ENCODE results near the gene IGSF11.
"Not testable (repeated sequence)": the region's sequence is repeated elsewhere in the genome, so short reads cannot be mapped to it uniquely, and the experiment has no call there.

The IGSF11 gene

DNA sequence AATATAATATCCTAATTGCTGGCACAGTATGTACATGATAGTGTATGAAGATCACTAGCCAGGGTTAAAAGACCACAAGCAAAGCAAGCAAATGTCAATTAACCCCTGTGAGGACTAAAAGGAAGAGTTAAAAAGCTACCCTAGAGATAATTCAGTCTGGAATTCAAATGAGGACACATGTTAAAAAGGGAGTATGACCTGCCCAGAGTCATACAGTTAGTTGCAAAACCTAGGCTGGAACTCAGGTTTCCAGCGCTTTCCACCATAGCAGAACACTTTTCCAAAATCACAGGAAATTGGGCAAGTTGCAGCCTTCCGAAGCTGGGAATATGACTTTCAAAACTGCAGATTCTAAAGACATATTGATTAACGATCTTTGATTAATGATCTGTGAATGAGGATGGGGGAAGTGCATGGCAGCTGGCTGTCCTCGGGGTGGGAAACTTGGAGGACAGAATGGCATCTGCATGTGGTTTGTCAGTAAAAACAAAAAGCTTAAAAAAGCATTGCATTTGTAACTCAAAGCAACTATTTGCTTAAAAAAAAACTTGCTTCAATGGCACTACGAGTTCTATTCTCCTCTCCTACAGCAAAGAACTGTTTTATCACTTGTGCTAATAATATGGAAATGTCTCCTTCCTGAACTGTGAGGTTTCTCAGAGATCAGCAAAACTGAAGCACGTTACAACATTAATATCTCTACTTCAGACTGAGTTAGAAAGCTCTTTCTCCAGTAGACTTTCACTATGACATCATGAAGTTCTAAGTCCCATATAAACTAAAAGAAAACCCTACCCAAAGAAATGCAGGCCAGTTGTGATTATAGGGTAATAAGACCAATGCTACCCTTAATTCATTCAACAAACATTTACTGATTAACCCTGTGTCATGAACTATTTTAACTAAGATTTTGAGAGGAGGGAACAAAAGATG is 46.2 kb downstream of the IGSF11 start:
- no peak for DNase-seq

- no peak for DNase-seq
Observed at GRCh38 chr3:118987477-118987876, 47.2 kb downstream of the IGSF11 start.

- DNase-seq = no peak
Observed at GRCh38 chr3:118986734-118987133, 47.9 kb downstream of the IGSF11 start.

DNA sequence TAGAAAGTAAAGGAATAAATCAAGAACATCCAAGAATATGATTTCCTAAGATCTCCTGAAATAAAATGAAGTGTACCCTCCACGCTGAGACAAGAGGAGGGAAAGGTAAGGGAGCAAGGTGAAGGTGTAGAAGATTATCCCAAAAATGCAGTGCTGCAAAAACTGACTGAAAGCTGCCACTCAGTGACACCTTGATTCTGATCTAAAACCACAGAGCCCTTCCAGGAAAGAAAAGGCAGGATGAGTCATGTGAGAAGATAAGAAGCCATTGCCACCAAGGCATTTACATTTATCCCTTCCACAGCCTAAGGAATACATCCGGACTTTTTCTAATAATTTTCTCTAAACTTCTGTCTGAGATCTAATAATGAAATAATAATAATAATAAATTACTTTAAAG is 49.9 kb downstream of the IGSF11 start:
- DNase-seq = no peak

DNA sequence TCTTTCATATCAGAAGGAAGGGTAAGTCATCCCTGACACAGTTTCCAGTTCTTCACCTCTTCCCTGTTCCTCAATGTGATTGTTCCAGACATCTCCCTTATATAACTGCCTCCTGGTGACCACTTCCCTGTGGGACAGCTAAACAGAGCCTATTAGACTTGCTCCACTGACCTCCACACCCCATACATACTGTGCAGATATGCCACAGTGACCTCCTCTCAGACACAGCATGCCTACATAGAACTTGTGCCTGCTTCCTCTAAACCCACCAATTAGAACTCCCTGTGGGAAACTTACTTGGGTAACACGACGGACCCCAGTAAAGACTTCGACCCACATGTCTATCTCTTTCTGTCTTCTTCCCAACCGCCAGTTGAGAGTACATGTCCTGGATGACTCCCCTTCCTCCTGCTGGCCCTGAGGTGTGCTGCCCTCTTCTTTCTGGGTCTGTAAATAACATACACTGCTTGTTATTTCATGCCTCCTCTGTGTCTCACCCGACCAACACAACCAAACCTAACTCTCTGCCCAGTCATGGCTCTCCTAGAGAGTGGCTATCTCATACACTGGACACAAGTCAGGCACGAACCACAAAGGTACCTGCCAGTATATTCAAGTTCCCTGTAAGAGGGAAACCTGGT is 53.0 kb downstream of the IGSF11 start:
- no peak for DNase-seq

GRCh38 chr3:118980832-118981231 is 53.8 kb downstream of the IGSF11 start:
- no peak for DNase-seq

GRCh38 chr3:118978393-118978758 is 56.3 kb downstream of the IGSF11 start:
- no peak for DNase-seq

DNA sequence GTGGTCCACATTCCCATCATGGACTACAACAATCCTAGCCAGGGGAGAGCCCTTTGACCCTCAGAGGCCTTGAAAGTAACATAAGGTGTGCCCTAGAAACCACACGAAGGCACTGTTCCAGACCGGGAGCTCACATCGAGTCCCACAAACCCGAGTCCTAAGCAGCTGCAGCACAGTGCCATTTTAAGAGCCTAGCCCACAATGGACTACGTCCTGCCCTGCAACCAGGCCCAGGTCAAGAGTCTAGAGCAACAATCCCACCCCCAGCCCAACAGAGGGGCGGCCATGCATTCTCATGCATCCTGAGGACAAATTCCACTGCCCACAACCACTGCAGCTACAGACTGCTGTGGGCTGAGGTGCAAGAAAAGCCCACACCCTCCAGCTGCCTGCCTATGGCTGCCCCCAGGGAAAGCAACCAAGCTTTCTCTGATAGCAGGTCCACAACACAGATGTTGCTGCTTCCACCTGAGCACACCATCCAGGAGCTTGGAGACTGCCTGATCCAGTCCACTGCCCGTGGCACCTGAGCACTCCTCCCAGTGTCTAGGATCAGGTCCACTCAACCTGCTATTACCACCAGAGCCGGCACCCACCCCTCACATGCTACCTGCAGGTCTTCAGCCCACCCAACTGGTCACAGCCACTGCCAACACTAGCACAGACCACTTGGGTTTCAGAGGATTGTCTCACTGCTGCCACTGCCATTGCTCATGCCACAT is 56.8 kb downstream of the IGSF11 start:
- DNase-seq = no peak

- no peak for DNase-seq
Observed at GRCh38 chr3:118977118-118977517, 57.5 kb downstream of the IGSF11 start.

GRCh38 chr3:118975476-118975875 is 59.2 kb downstream of the IGSF11 start:
- not testable (repeated sequence) for DNase-seq

DNA sequence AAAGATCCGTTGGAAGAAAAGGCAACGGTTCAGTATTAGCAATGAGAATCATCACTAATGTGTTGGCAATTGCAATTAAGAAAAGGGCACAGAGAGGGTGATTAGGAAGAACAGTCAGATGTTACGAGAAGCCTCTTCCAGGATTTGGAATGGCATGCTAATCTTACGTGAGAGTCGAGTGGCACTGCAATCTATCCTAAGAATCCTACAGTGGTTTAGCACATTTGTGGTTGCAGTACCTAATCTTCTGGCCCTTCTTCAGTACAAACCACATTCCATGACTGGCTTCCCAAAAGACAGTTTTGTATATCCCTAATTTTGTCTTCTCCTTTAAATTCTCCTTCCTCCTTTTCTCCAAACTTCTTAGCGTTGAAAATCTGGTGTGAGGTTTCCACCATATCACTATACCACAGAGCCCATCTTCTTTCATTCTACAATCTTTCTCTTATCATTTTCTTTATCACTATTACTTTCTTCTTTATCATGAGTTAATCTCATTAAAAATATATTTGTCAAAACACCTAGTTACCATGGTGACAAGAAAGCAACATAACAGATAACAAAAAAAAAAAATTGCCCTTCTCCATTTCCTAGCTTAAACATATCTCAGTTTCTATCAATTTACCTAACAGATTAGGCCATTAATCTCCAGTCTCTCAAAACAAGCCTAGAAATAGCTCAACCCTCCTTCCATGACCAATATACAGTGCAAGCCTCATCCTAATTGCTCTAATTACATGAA is 60.1 kb downstream of the IGSF11 start:
- DNase-seq = no peak

DNA sequence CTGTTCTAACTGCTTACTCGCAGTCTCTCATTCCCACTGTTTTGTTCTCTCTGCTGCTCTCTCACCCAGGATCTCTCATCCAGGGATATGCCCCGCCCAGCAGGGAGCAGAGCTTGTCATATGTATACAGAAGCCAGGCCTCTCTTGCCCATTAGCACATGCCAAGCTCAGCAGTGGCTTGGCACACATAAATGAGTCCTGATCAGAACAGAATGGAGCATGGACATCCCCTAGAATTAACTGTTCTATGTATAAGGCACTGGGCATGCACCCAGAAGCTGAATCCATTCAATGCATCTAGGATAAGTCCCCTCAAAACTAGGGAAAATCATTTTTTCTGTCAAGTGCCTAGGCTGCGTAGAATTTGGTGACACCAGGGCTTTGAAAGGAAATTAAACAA is 61.6 kb downstream of the IGSF11 start:
- DNase-seq = no peak

- DNase-seq = no peak
Observed at GRCh38 chr3:118970819-118971218, 63.8 kb downstream of the IGSF11 start.

DNA sequence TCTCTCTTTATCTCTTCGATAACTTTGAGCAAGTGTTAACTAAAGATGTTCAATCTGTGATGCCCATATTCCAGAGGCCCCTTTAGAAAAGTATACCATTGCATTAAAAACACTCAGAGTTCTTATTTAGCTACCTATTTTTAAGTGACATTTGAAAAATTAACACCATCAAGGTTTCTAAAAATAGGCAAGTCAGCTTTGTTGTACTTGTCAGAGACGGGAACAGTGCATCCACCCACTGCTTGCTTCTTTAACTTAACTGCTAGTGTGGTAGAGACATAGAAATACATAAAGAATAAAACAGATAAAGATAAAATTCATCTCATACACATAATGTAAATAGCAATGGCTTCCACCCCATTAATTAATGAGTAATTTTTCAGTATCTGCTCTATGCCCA is 66.0 kb downstream of the IGSF11 start:
- no peak for DNase-seq

- no peak for DNase-seq
Observed at GRCh38 chr3:118968111-118968510, 66.5 kb downstream of the IGSF11 start.

- DNase-seq = no peak
Observed at GRCh38 chr3:118966700-118967099, 67.9 kb downstream of the IGSF11 start.

GRCh38 chr3:118963711-118964110 is 70.9 kb downstream of the IGSF11 start:
- no peak for DNase-seq

- no peak for DNase-seq
Observed at GRCh38 chr3:118960876-118961450, 73.7 kb downstream of the IGSF11 start.

DNA sequence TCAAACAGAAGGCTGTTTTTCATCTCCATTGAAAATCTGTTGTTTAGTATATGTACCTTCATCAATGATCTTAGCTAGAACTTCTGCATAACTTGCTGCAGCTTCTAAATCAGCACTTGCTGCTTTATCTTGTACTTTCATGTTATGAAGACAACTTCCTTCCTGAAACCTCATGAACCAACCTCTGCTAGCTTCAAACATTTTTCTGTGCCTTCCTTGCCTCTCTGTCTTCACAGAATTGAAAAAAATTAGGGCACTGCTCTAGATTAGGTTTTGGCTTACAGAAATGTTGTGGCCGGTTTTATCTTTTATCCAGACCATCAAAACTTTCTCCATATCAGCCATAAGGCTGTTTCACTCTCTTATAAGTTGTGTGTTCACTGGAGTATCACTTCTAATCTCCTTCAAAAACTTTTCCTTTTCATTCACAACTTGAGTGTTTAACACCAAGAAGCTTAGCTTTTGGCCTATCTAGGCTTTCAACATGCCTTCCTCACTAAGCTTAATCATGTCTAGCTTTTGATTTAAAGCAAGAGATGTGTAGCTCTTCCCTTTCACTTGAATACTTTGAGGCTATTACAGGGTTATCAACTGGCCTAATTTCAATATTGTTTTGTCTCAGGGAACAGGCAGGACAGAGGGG is 78.6 kb downstream of the IGSF11 start:
- no peak for DNase-seq

- DNase-seq = no peak
Observed at GRCh38 chr3:118951089-118951488, 83.6 kb downstream of the IGSF11 start.

- DNase-seq = no peak
Observed at GRCh38 chr3:118949113-118949760, 85.4 kb downstream of the IGSF11 start.

GRCh38 chr3:118948146-118948545 is 86.5 kb downstream of the IGSF11 start:
- DNase-seq = no peak

Measured in SHP77 treated with DMSO at 0.1 percent for 48 hours (cell line).